ENCODE measurements around the gene PSMG3.

DNA sequence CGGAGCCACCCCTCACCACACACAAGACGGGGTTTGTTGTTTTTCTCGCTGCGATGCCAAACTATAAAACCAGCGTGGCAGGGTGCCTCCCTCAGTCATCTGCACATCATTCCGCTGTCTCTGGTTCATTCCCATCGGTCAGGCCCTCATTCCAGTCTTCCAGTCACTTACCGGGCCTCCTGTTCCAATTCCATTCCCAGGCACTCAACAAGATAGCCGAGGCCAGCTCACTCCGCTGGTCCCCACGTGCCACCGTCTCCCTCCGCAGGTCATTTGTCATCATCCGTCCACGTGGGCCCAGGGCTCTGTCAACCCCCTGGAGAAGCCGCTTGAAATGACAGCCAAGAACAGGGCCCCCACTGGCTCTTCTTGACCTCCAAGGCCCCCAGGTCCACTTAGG is 7.7 kb downstream of the PSMG3 start:
- TF ChIP-seq, protein P1, sequence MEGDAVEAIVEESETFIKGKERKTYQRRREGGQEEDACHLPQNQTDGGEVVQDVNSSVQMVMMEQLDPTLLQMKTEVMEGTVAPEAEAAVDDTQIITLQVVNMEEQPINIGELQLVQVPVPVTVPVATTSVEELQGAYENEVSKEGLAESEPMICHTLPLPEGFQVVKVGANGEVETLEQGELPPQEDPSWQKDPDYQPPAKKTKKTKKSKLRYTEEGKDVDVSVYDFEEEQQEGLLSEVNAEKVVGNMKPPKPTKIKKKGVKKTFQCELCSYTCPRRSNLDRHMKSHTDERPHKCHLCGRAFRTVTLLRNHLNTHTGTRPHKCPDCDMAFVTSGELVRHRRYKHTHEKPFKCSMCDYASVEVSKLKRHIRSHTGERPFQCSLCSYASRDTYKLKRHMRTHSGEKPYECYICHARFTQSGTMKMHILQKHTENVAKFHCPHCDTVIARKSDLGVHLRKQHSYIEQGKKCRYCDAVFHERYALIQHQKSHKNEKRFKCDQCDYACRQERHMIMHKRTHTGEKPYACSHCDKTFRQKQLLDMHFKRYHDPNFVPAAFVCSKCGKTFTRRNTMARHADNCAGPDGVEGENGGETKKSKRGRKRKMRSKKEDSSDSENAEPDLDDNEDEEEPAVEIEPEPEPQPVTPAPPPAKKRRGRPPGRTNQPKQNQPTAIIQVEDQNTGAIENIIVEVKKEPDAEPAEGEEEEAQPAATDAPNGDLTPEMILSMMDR (optimal IDR thresholded peaks at IDR 0.05 in 1 of 3, IDR thresholded peaks at IDR 0.05 in 1 of 3, conservative IDR thresholded peaks at IDR 0.05 in 1 of 3; ENCODE audit: extremely low read depth in 1 of 3, insufficient read depth in 2 of 3, low read length in 3 of 3), result no peak
- TF ChIP-seq EZH2 (IDR thresholded peaks at IDR 0.05; ENCODE audit: low read length), result no peak
